Choroid plexus epithelial cell (primary cell): ENCODE data around the gene ACSS3.

Experiments
- DNase-seq: peaks from one replicate; pipeline ENCODE4 v3.0.0-alpha.2; 2010; ENCODE audit warnings: low read depth
- H3K4me3 ChIP-seq: 2 replicates; pipeline ENCODE4 v1.5.1; 2011; ENCODE audit warnings: low read depth, mild to moderate bottlenecking, control low read depth, low read length, moderate library complexity
- TF ChIP-seq, protein P1 (sequence below): conservative IDR thresholded peaks from 2 replicates; pipeline ENCODE4 v1.5.1; 2011; ENCODE audit warnings: low read depth, mild to moderate bottlenecking, control low read depth, inconsistent platforms, low read length, moderate library complexity

ACSS3 gene

DNA sequence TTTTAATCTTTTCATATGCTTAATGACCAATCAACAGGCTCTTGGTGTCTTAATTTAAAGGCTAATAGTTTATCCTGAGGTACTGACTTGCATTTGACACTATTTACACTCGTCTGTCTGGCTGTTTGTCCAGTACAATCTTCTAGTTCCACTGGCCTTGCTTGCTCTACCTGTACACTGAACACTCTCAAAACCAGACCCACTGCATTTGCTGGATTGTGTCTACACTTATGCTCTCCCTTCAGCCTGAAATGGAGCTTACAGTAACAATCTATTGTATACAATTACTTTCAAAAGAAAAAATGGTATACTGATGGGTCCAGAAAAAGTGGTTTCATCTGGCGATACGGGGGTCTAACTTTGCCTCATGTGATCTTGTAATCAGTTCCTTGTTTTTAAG, 2.3 kb upstream of the ACSS3 start:
- no peak for DNase-seq
- H3K4me3 ChIP-seq: no peak overlapping the region
- TF ChIP-seq, protein P1, sequence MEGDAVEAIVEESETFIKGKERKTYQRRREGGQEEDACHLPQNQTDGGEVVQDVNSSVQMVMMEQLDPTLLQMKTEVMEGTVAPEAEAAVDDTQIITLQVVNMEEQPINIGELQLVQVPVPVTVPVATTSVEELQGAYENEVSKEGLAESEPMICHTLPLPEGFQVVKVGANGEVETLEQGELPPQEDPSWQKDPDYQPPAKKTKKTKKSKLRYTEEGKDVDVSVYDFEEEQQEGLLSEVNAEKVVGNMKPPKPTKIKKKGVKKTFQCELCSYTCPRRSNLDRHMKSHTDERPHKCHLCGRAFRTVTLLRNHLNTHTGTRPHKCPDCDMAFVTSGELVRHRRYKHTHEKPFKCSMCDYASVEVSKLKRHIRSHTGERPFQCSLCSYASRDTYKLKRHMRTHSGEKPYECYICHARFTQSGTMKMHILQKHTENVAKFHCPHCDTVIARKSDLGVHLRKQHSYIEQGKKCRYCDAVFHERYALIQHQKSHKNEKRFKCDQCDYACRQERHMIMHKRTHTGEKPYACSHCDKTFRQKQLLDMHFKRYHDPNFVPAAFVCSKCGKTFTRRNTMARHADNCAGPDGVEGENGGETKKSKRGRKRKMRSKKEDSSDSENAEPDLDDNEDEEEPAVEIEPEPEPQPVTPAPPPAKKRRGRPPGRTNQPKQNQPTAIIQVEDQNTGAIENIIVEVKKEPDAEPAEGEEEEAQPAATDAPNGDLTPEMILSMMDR: no peak

GRCh38 chr12:81077329-81077685, 572 bp upstream of the ACSS3 start:
- peak overlapping the region; percentile 75 for H3K4me3 ChIP-seq
- TF ChIP-seq, protein P1: no peak
- peak; percentile 66 for DNase-seq

GRCh38 chr12:81078469-81079196, 754 bp downstream of the ACSS3 start:
- TF ChIP-seq, protein P1: no peak
- peak; percentile 78 for DNase-seq
- peak overlapping the region; percentile 75 for H3K4me3 ChIP-seq

DNA sequence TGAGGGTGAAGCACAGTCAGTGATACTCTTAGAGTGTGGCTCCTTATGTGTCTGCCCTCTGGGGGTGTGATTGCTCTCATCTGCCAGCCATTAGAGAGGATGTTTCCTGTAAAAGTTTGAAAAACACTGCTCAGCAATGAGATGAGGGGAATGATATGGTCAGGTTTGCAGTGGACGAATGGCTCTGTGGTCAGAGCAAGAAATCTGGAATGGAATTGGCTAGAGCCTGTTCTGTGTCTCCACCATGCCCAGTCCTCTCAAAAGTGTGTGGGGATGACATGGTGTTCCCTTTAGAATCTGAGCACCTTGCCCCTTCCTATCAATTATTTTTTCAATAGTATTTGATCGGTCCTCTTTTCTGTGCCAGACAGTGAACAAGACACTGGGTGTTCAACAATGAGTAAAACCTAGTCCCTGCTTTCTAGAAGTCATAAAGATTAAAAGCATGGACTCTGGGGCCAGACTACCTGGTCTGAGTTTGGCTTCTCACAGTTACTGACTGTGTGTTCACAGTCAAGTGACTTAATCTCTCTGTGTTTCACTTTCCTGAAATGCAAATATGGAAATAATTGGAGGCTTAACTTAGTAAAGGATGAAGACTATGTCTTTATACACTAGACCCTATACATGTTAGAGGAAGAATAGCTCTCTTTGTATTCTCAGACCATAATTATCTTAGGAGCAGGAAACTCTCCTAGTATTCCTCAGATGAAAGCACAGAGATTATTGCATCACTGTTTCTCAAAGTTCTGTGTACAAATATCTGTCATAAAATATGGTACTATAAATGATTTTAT, 1.6 kb downstream of the ACSS3 start:
- TF ChIP-seq, protein P1: no peak
- peak overlapping the region; percentile 75 for H3K4me3 ChIP-seq
- DNase-seq: peak; percentile 7

DNA sequence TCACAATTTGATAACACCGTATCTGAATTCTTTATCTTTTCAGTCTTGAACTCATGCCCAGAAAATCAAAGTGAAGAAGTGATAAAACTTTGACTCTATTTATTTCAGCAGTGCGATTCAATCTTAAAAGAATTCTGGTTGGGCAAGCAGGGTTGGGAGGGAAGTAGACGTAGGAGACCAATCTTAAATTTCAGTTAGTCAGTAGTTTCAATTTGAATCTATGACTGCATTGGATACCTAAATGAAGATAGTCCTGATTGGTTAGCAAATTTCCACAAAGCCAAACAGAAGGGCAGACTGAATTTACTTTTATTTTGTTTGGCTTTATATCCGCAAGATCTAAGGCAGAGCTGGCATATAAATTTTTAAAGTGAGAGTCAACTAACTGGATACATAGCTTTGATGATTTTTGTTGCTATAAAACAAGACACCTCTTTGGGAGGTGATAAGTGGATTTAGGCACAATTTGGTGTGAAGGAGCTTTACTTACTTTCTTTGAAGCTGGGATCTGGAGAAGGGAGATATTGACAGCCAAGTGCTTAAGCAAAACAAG, 2.6 kb downstream of the ACSS3 start:
- H3K4me3 ChIP-seq: peak overlapping the region; percentile 28
- DNase-seq: peak; percentile 86
- TF ChIP-seq, protein P1: no peak

- no peak overlapping the region for H3K4me3 ChIP-seq
- TF ChIP-seq, protein P1: no peak
- no peak for DNase-seq
These were observed 3.8 kb downstream of the ACSS3 start for GRCh38 chr12:81081726-81082125.

DNA sequence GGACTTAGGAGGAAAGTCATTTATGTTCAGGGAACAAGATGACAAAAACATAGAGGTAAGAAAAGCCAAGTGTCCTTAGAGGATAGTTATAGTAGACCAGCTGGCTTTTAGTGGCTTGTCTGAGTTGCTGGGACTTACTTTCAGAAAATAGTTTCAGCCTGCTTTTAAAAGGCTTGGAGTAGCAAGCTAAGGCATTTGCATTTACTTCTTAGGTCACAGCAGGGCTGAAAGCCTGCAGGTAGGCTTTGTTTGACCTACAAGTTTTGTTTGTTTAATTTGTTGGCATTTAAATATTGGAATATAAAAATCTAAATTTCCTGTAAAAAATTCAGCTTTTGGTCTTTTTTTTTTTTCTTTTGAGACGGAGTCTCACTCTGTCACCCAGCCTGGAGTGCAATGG, 5.1 kb downstream of the ACSS3 start:
- no peak overlapping the region for H3K4me3 ChIP-seq
- TF ChIP-seq, protein P1: no peak
- no peak for DNase-seq
